ENCODE results near the gene MLLT10.

- no peak for TF ChIP-seq EZH2 (IDR thresholded peaks at IDR 0.05)
- TF ChIP-seq CTCF (IDR thresholded peaks at IDR 0.05): peak; percentile 17
- TF ChIP-seq EZH2phosphoT487 (IDR thresholded peaks at IDR 0.05): no peak
These were observed 11.2 kb upstream of the MLLT10 start for GRCh38 chr10:21522631-21523406.

Data from neural progenitor cell (in vitro differentiated cells).